CD1c-positive myeloid dendritic cell (primary cell): Measurements from ENCODE around the gene ALDH3B2.
A peak's percentile ranks its signal among the peaks of the same experiment; 100 is the strongest.
"Not testable (repeated sequence)": the region's sequence is repeated elsewhere in the genome, so short reads cannot be mapped to it uniquely, and the experiment has no call there.

ENCODE experiments used
- DNase-seq: peaks from one replicate; pipeline ENCODE4 v3.0.0-alpha.2; 2016; ENCODE audit errors: extremely low spot score

Gene ALDH3B2

GRCh38 chr11:67662142-67662834, 12.1 kb downstream of the ALDH3B2 start:
- DNase-seq: no peak

DNA sequence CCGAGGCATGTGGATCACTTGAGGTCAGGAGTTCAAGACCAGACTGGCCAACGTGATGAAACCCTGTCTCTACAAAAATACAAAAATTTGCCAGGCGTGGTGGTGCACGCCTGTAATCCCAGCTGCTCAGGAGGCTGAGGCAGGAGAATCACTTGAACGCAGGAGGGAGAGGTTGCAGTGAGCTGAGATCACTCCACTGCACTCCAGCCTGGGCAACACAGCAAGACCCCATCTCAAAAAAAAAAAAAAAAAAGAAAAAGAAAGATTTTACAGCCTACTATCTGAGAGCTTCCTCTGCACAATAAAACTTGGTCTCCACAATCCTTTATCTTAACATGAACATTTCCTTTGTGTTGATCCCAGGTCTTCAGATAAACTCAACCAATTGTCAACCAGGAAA, 13.7 kb downstream of the ALDH3B2 start:
- not testable (repeated sequence) for DNase-seq

DNA sequence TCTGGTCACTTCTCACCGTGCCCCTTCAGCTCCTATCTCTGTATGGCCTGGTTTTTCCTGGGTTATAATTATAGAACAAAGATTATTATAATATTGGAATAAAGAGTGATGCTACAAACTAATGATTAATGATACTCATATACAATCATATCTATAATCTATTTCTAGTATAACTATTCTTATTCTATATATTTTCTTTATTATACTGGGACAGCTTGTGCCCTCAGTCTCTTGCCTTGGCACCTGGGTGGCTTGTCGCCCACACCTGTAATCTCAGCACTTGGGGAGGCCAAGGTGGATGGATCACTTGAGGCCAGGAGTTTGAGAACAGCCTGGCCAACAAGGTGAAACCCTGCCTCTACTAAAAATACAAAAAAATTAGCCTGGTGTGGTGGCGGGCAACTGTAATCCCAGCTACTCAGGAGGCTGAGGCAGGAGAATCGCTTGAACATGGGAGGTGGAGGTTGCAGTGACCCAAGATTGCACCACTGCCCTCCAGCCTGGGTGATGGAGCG, 14.7 kb downstream of the ALDH3B2 start:
- DNase-seq: not testable (repeated sequence)

- no peak for DNase-seq
Observed at GRCh38 chr11:67657300-67657699, 17.1 kb downstream of the ALDH3B2 start.

GRCh38 chr11:67656278-67656922, 18.0 kb downstream of the ALDH3B2 start:
- peak; percentile 65 for DNase-seq

DNA sequence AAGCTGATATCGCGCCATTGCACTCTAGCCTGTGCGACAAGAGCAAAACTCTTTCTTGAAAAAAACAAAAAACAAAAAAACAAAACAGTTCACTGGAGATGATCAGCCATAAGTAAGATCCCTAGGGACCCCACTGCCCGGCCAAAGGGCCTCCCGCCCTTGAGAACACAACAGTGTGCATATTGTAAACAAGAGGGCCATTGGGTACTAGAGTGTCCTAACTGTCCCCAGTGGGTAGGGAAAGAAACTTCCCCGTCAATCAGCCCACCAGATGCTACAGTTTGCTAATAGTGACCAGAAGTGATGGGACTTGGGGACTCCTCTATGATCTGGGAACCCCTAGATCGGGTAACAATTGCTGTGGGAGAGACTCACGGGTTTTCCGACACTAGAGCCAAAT, 20.2 kb downstream of the ALDH3B2 start:
- DNase-seq: no peak

DNA sequence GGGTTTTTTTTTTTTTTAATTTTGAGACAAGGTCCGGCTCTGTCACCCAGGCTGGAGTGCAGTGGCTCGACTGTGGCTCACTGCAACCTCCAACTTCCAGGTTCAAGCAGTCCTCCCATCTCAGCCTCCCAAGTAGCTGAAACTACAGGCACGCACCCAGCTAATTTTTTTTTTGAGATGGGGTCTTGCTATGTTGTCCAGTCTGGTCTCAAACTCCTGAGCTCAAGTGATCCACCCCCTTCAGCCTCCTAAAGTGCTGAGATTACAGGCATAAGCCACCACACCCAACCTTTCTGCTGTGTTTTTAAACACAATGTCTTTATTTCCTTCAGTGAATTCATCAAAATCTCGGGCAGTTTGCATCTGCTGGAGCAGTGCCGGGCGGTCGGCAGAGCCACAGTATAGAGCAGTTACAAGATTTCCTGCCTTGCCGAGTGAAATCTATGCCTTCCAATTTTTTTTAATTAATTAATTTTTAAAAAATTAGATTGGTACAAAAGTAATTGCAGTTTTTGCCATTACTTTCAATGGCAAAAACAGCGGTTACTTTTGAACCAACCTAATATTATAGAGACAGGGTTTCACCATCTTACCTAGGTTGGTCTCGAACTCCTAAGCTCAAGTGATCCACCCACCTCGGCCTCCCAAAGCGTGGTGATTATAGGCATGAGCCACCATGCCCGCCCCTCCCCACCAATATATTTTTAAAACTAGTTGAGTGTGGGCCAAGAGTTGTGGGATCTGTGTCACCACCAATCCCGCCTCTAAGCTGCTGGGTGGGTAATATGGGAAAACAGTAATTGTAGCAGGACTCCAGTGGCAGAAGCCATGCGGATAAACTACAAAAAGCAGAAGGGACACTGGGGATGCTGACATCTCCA, 21.2 kb downstream of the ALDH3B2 start:
- DNase-seq: no peak

- no peak for DNase-seq
Observed at GRCh38 chr11:67651976-67652781, 22.2 kb downstream of the ALDH3B2 start.

DNA sequence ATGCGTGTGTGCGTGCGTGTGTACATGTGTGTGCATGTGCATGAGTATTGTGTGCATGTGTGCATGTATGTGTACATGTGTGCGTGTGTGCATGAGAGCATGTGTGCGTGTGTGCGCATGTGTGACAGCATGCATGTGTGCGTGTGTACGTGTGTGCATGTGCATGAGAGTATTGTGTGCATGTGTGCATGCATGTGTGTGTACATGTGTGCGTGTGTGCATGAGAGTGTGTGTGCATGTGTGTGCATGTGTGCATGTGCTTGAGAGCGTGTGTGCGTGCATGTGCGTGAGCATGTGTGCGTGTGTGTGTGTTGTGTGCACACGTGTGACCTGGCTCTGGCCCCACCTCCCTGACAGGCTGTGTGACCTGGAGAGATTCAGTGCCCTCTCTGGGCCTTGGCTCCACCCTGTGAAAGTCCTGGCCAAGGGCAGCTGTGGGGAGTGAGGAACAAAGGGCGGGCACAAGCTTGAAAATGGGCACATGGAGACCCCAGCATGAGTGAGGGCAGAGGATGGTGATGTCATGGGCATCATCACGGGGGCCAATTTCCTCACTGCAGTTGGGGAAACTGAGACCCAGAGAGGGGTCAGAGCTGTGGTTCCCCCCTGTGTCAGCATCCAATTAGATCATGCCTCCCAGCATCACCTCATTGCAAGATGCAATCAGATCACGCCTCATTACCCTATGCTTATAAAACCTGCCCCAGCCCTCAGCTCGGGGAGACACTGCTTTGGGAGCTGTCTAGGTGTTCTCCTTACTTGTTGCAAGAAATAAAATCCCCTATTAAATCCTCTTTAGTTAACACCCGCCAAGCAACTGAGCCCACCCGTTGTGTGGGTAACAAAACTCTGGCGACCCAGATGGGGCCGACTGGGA, 24.6 kb downstream of the ALDH3B2 start:
- DNase-seq: no peak

DNA sequence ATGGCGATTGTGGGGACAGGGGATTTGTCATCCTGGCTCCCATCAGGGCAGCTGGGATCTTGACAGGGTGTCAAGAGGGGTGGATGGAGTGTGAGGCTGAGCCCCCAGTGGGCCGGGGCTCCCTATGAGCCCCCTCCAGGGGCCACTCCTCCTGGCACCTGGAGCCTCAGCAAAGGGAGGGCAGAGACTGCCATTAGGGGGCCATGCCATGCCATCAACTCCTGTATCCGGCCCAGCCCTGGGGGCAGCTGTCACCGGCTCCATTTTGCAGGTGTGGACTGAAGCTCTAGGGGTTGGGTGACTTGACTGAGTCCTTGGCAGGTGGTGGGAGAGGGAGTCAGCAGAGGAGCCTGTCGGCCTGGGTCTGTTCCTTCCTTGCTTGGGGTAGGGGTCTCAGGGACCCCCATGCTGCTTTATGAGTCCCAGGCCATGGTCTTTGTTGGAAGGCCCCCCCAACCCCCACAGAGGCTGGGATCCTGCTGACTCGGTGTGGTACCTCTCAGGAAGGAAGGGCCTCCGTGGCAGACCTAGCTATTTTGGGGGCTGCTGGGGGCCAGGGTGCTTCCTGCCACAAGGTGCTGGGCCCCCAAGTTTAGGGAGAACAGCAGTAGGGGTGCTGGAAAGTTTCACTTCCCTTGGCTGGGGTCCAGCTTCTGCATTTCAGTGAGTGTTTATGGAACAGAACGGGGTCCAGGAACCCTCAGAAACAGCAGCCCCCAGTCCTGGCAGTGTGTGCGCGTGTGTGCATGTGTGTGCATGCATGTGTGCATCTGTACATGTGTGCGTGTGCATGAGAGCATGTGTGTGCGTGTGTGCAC, 25.4 kb downstream of the ALDH3B2 start:
- peak; percentile 66 for DNase-seq

- peak; percentile 35 for DNase-seq
Observed at GRCh38 chr11:67648140-67648795, 26.2 kb downstream of the ALDH3B2 start.

GRCh38 chr11:67647471-67647870, 27.0 kb downstream of the ALDH3B2 start:
- DNase-seq: no peak

DNA sequence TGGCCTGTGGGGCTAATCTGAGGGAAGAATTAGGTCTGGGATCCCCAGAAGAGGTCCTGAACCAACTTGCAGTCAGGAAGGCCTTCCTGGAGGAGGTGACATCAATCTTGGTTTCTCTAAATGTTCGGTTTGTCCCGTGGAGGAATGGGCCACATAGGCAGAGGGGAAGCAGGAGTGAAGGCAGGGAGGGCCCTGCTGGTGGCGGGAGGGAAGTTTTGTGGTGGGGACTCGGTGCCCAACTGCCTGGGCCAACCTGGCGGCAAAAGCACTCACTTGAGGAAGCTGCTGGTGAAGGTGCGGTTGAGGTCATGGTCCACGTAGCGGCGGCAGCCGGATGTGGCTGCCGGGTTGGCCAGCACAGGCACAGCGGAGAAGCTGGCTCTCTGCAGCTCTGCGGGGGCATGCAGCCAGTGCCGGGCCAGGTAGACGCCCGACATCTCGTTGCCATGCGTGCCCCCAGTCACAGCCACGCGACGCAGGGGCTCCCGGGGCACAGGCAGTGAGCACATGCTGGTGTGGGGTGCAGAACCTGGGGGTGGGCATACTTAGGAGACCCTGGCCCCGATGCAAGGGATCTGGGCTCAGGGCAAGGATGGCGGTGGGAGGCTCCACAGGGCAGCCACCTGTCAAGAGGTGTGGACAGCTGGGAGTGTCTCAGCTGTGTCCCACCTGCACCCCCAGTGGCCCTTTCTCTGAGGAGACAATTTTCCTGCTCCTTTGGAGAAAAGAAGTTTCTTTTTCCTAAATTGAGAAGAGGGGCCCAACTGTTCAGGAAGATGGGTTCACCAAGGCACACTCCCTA, 27.7 kb downstream of the ALDH3B2 start:
- DNase-seq: peak; percentile 34

GRCh38 chr11:67645521-67646461, 28.6 kb downstream of the ALDH3B2 start:
- no peak for DNase-seq

DNA sequence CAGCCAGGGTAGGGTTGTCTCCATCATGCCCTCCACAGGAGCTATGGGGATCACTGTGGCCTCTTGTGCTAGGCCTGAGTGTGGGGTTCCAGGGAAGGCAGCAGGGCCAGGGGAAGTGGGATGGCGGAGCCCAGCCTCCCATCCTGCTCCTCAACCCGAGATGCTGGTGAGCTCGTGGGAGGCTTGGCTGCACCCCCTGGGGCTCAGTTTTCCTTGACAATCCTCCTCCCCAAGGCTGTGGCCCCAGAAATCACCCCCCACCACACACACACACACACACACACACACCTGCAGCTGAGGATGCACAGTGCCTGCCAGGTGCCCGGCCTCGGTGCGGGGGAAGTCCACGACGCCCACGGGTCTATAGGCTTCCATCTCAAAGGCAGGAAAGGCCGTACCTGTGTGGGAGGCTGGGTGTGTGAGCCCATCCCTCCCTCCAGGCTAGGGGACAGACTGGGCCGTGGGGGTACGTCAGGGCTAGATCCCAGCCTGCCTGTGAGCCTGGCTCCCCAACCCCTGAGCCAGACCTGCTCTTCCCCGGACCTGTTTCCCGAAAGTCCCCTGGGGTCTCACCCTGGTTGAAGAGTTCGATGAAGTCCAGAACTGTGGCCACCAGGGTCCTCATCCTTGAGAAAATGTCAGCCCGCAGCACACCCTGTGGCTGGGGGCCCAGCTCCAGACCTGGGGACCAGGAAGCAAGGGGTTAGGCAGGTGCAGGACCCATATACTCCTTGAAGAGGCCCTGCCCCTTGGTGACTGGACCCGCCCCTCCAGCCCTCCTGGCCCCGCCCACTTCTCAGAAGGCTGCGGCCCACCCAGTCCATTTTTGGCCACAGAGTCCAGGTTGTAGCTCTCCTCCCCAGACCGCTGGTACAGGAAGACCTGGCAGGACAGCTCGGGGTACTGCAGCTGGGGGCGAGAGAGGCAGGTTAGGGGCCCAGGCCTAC, 29.7 kb downstream of the ALDH3B2 start:
- DNase-seq: no peak

GRCh38 chr11:67644042-67644441, 30.4 kb downstream of the ALDH3B2 start:
- peak; percentile 6 for DNase-seq
